ENCODE results near the gene CAMK1D.

Gene CAMK1D

GRCh38 chr10:12828736-12829135 is 479.4 kb downstream of the CAMK1D start:
- no peak for DNase-seq (ENCODE audit: low read depth)

- DNase-seq (ENCODE audit: low read depth) = no peak
Observed at GRCh38 chr10:12829831-12830390, 480.6 kb downstream of the CAMK1D start.

GRCh38 chr10:12832096-12832495 is 482.7 kb downstream of the CAMK1D start:
- no peak for DNase-seq (ENCODE audit: low read depth)

- DNase-seq (ENCODE audit: low read depth) = no peak
Observed at GRCh38 chr10:12833451-12833850, 484.1 kb downstream of the CAMK1D start.

- DNase-seq (ENCODE audit: low read depth) = no peak
Observed at GRCh38 chr10:12834116-12834665, 484.8 kb downstream of the CAMK1D start.

- DNase-seq (ENCODE audit: low read depth) = no peak
Observed at GRCh38 chr10:12834721-12835120, 485.4 kb downstream of the CAMK1D start.

- DNase-seq (ENCODE audit: low read depth) = no peak
Observed at GRCh38 chr10:12835709-12836108, 486.4 kb downstream of the CAMK1D start.

GRCh38 chr10:12838366-12838765 is 489.0 kb downstream of the CAMK1D start:
- DNase-seq (ENCODE audit: low read depth) = no peak

GRCh38 chr10:12838995-12839927 is 489.9 kb downstream of the CAMK1D start:
- DNase-seq (ENCODE audit: low read depth) = no peak

GRCh38 chr10:12839941-12840611 is 490.7 kb downstream of the CAMK1D start:
- no peak for DNase-seq (ENCODE audit: low read depth)

GRCh38 chr10:12841426-12841825 is 492.1 kb downstream of the CAMK1D start:
- no peak for DNase-seq (ENCODE audit: low read depth)

GRCh38 chr10:12841826-12842225 is 492.5 kb downstream of the CAMK1D start:
- no peak for DNase-seq (ENCODE audit: low read depth)

- DNase-seq (ENCODE audit: low read depth) = no peak
Observed at GRCh38 chr10:12842310-12842709, 493.0 kb downstream of the CAMK1D start.

GRCh38 chr10:12843296-12843945 is 494.1 kb downstream of the CAMK1D start:
- DNase-seq (ENCODE audit: low read depth) = no peak

- no peak for DNase-seq (ENCODE audit: low read depth)
Observed at GRCh38 chr10:12844811-12845483, 495.6 kb downstream of the CAMK1D start.

- DNase-seq (ENCODE audit: low read depth) = no peak
Observed at GRCh38 chr10:12846718-12847117, 497.4 kb downstream of the CAMK1D start.

GRCh38 chr10:12847361-12847975 is 498.1 kb downstream of the CAMK1D start:
- DNase-seq (ENCODE audit: low read depth) = no peak

- no peak for DNase-seq (ENCODE audit: low read depth)
Observed at GRCh38 chr10:12848439-12849173, 499.3 kb downstream of the CAMK1D start.

GRCh38 chr10:12849319-12850181 is 500.2 kb downstream of the CAMK1D start:
- DNase-seq (ENCODE audit: low read depth) = no peak

All from activated T-cell treated with anti-CD3 and anti-CD28 coated beads for 1 hour (primary cell).